GM20431 (cell line): Measurements from ENCODE around the gene KRTAP3-3.
"Not testable (repeated sequence)": the region's sequence is repeated elsewhere in the genome, so short reads cannot be mapped to it uniquely, and the experiment has no call there.

Experiments used
- in situ Hi-C: fragments of 300-500 bp; cut with MseI, MboI; formaldehyde crosslinking; loops from one replicate; pipeline ENCODE4 v1.15.0; 2020; ENCODE audit warnings: low sequenced_read_pairs; ENCODE audit not compliant: unreplicated experiment

The KRTAP3-3 gene

DNA sequence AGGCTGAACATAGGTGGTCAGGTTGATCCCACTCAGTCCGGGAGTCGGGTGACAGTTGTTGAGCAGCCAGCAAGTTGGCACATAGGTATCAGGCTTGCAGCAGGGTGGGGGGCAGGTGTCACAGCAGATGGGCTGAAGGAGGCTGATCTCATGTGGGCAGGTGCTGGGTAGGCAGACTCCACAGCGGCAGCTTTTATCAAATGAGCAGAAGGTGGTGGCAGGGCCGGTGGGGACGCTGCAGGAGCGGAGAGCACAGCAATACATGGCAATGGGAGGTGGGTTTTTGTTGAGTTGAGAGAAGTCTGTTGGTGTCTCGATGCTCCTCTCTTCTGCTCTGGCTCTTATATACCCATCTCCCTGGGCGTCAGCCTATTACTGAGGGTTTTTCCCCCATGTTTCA is 14.8 kb upstream of the KRTAP3-3 start, which contains the start of gene KRTAP3-1:
KRTAP3-1 (minus strand) TSS at position 318 of the 400 bp plus-strand sequence; CDS start at position 264, 54 bp downstream.
- in situ Hi-C loops = no loop called here

DNA sequence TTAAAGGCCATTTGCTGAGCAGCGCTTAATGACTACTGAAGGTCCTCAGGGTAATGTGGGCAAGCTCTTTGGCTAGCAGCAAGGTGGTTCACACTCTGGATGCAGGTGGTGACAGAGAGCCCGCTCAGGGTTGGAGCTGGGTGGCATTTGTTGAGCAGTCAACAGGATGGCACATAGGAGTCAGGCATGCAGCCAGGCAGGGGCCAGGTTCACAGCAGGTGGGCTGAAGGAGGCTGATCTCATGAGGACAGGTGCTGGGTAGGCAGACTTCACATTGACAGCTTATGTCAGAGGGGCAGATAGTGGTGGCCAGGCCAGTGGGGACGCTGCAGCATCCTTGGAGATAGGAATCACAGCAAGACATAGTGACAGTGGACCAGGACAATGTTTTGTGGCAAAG is 10.4 kb upstream of the KRTAP3-3 start:
- in situ Hi-C loops = no loop called here

DNA sequence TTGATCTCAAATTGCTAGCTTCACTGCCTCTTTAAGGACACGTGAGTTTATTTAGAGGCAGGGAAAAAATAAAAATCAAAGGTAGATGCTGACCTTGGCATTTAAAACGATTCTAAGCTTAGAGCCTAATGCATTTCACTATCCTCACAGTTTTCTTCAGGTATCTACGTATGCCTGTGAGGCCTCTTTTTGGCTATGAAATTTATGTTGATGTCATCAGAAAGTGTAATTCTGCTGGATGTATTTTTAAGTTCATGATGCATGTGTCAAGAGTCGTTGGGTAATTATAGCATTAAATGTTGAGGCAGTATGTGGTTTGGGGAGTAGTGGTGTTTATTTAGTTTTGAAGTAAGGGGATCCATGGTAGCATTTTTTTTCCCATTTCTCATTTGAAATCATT is 10.0 kb upstream of the KRTAP3-3 start:
- in situ Hi-C loops = no loop called here

DNA sequence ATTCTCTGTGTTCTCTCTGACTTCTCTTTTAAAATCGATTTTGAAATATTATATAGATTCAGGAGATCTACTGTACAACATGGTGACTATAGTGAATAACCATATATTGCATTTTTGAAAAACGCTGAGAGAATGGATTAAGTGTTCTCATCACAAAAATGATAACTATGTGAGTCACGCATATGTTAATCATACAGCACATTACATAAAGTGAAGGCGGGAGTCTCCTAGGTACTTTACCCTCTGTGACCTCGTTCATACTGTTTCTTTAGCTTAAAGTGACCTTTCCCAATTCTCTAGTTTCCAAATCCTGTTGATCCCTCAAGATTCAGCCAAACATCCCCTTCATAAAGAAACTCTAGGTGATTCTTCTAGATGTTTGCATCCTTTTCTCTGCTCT is 8.8 kb upstream of the KRTAP3-3 start:
- in situ Hi-C loops = no loop called here

DNA sequence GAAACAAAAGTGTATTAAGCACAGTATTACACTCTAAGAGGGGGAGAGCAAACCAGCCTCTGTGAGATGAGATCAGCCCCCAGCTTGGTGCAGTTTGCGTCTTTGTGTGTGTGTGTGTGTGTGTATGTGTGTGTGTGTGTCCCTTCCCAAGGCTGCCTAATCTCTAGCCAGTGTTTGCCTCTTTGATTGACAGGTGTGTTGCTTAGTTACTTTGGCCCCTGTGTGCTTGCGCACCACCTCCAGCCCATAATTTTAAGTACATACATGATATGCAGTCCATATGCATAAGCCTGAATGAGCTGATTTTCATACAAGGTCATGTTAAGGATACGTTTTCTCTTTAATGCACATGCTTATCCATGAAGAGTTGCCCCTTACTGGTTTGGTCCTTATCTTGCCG is 7.8 kb upstream of the KRTAP3-3 start:
- in situ Hi-C loops = no loop called here

DNA sequence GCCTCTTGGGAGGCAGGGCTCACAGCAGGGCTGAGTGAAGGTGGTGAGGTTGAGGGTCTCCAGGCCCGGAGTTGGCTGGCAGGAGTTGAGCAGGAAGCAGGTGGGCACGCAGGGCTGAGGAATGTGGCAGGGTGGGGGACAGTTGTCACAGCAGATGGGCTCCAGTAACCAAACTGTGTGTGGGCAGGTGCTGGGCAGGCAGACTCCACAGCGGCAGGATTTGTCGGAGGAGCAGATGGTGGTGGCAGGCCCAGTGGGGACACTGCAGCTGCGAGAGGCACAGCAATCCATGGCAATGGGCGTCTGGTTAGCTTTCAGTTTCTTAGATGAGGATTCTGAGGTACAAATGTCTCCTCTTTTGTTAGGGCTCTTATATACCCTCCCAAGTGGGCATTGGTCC is 5.6 kb upstream of the KRTAP3-3 start, which contains the start of gene KRTAP3-2:
KRTAP3-2 (minus strand) TSS at position 344 of the 400 bp plus-strand sequence; CDS start at position 291, 53 bp downstream.
- in situ Hi-C loops = not testable (repeated sequence)

DNA sequence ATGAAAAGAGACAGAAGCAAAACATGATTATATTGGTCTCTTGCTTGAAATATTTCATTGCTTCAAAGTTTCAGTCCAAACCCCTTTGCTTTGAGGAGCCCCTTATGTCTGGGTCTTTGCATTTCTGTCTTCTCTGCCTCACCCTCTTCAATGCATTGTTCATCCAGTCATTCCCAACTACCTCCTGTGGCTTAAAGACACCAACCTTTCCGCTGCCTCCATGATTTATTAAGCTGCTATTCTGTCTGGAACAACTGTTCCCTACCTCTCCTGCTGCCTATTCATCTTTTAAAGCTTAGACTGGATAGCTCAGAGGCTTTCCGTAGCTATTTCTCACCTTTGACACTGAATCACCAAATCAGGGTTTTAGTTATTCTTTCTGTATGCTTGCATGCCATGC is 3.4 kb upstream of the KRTAP3-3 start:
- in situ Hi-C loops = no loop called here

DNA sequence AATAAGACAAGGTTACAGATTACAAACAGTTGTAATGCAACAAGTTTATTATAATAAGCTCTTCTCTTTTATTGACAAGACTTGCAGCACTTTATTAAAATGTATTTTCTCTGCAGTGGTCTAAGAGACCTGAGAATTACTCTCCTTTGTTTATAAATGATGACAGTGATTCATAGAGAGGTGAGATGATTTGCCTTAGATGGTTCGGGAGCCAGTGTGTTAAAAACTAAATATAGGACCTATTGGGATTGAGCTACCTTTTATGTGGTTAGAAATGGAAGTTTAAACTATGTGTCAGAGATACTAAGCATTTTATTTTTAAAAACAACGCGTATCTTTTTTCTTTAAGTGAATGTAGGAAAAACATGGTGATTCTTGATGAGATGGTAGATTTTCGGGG is 2.9 kb upstream of the KRTAP3-3 start:
- in situ Hi-C loops = no loop called here

DNA sequence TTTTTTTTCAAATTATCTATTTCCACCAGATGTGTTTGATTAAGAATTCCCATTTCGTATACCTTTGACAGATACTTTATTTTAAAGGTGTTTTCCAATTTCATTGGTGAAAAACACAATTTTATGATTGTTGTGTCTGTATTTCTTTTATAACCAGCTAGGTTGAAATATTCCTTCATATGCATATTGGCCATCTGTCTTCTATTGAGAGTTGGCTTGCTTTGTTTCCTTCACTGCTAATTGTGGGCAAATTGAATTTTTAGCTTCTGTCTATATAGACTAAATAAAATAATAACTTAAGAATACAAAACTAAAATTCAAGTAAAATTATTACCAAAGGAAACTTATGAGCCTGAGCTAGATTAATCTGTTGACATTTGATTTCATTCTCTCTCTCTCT is 1.2 kb upstream of the KRTAP3-3 start:
- in situ Hi-C loops = no loop called here

DNA sequence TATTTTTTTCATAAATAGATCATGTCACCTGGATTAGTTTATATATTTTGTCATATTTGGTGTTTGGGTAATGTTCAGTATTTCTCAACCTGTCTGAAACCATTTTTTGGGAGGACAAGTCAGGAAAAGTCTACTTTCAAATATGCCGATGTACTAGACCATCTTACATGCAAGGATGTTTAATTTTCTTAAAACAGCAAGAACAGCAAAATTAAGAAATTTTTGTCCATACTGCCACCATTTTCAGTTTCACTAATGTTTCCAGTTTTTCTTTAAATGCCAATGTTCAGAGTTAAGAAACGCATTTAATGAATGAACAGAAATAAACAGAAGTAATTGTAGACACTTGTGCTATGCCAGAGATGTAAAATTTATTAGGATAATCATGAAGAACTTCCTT is 880 bp downstream of the KRTAP3-3 start:
- in situ Hi-C loops = no loop called here

DNA sequence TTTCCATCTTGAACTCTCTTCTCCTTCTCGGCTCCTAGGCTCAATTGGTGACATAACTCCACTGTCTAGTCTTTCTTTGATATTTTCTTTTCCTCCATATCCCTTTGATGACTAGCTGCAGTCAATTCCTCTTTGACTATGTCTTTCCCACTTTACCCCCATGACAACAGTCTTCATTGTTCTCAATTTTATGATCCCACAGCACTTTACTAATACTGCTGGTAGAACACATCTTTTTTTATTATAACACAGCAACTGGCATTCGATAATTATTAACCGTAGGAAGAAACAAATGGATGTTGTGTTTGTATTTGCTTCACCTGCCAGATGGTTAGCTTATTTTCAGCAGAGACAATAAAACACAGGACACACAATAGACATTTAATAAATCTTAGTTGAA is 1.3 kb downstream of the KRTAP3-3 start:
- in situ Hi-C loops = no loop called here

DNA sequence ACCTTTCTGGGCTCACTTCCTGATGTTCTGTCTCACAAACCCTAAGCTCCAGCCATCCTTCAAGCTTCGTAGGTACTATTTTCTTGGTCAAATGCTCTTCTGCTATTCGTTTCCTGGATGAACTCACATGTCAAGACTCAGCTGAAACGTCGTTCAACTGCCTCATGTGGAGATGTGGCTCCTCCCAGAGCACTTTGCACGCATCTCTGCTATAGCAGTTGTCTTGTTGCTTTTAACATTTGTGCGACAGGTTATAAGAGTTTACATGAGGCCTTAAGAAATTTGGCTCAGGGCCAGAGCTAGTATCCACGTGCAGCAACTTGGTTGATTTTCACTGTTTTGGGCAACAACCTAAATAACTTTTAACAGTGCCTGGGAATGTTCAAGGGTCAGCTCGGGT is 7.0 kb downstream of the KRTAP3-3 start:
- in situ Hi-C loops = no loop called here

DNA sequence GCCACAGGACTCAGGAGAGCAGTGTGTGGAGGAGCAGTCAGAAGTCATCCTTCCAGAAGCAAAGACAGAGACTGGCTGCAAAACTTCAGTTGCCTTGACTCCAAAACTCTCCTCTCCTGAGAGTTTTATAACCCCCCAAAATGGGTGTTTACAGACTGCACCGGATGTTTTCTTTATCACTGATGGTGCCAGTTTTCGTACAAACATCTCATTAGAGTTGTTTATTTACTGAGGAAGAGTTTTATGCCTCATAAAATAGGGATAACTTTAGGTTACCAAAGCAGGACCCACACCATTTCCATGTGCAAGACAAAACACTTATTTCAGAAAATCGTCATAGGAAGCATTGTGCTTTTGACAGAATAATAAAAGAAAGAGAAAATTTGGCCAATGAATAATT is 9.7 kb downstream of the KRTAP3-3 start, which contains the start of gene KRT40:
KRT40 (minus strand) TSS at position 101 of the 400 bp plus-strand sequence; CDS start at position 48, 53 bp downstream.
- in situ Hi-C loops = no loop called here

DNA sequence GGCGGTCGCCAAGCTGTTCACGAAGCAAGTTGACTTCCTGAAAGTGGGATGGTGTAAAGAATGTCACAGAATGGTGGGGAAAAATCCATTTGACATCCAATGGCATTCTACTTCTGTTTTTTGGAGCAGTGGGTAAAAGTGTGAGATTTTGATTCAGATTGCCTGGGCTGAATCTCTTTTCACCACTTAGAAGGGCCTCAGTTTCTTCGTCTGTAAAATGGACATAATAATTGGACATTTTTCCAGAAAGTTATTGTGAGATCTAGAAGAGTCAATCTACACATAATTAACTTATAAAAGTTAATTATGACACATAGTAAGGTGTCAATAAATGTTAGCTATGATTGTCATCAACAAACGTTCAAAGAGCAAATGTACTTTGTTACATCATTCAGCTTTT is 12.8 kb downstream of the KRTAP3-3 start:
- in situ Hi-C loops = no loop called here

DNA sequence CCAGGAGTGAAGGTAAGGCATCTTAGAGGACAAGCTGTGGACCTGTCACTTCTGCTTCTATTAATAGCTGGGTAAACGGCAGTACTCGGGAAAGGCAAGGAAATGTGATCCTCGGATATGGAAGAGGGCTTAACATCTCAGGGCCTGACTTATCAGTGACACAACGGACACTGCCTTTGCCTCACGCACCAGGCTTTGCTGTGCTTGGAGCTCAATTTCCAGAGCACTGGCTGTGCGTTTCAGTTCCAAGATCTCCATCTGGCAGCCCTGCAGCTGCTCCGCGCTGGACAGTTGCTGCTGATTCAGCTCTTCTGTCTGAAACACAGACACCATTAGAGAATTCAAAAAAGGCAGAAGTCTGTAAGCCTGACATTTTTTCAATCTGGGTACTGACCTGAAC is 13.4 kb downstream of the KRTAP3-3 start:
- in situ Hi-C loops = no loop called here

DNA sequence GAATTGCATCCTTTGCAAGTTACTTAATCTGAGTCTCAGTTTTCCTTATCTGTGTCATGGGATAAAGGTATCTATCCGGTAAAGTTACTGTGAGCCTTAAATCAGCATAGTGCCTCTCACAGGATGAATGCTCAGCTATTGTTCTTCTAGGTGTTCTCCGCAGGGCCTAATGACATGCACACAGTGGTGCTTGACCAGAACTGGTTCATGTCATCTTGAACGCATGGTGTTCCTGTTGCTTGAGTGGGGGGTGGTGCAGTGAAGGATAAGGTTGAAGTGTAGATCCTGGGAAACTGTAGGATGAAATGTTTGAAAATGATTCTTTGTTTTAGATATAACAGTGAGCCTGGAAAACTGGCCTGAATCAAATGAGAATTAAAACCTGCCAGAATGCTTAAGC is 13.8 kb downstream of the KRTAP3-3 start:
- in situ Hi-C loops = no loop called here

DNA sequence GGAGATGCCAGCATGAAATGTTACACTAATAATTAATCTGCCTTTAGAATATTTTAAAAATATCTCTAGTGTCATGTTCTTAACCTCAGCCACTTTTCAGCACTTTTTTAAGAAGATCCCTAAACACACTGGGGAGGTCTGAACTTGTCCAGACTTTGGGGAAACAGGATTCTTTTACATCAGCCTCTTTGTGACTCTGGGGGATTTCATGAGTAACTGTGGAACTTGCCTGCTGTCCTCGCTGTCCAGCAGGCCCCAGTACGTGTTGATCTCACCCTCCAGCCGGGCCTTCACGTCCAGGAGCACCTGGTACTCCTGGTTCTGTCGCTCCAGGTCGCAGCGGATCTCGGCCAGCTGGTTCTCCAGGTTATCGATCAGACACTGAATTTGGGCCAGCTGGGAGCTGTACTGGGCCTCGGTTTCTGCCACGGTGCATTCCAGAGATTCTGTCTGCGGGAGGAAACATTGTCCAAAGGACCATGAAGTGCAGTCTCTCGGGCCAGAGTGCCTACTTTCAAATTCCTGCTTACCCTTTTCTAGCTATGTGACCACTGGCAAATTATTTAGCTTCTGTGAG is 15.3 kb downstream of the KRTAP3-3 start:
- in situ Hi-C loops = no loop called here

DNA sequence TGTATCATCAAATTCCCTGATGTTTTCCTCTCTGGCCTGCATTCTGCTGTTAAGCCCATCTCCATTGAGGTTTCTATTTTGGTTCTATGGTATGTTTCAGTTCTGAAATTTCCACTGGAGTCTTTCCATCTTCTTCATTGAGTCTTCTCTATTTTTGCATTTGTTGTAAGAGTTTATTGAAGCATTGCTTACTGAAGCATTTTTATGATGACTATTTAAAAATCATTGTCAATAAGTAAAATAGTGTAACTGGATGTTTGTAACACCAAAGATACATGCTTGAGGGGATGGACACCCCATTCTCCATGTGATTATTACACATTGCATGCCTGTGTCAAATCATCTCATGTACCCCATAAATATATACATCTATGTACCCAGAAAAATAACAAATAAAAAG is 18.4 kb downstream of the KRTAP3-3 start:
- in situ Hi-C loops = no loop called here

DNA sequence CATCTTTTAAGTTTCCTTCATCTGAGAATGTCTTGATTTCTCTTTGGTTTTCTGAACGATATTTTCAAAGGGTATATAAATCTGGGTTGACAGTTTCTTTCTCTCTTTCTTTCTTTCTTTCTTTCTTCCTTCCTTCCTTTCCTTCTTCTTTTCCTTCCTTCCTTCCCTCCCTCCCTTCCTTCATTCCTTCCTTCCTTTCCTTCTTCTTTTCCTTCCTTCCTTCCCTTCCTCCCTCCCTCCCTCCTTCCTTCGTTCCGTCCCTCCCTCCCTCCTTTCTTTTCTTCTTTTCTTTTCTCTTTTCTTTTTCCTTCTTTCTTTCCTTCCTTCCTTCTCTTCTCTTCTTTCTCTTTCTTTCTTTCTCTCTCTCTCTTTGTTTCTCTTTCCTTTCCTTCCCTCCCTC is 19.6 kb downstream of the KRTAP3-3 start:
- in situ Hi-C loops = no loop called here

DNA sequence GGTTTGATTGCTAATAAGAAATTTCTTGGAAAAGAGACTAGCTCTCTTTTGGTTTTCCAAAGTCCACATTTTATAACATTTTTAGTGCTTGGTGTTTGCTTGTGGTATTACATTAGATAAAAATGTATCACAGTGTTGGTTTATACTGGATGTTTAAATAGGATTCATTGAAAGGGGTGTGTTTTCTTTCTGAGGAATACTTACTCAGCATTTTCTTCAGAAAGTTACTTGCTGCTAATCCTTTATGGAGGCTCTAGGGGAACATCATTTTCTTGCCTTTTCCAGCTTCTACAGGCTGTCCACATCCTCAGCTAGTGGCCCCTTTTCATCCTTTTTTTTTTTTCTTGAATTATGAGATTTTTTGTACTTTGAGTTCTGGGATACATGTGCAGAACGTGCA is 26.4 kb downstream of the KRTAP3-3 start:
- in situ Hi-C loops = no loop called here

DNA sequence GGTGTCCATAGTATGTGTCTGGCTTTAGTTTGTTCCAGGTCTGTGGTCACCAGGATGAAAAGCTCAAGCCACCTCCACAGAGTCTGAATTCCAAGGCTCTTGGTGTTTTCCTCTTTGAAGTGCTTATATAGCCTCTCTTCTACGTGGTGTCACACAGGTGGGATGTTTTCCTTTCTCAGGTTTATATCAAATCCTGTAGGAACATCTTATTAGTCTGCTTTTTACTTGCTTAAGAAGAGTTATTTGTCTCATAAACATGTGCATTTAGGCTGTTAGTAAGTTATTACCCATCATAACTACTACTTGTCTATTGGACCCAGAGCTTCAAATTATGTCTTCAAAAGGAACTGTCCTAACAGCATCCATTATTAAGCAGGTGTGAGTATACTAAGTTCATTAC is 27.1 kb downstream of the KRTAP3-3 start, which contains the start of gene KRT39:
KRT39 (minus strand) TSS at position 101 of the 400 bp plus-strand sequence; CDS start at position 9, 92 bp downstream.
- in situ Hi-C loops = no loop called here

DNA sequence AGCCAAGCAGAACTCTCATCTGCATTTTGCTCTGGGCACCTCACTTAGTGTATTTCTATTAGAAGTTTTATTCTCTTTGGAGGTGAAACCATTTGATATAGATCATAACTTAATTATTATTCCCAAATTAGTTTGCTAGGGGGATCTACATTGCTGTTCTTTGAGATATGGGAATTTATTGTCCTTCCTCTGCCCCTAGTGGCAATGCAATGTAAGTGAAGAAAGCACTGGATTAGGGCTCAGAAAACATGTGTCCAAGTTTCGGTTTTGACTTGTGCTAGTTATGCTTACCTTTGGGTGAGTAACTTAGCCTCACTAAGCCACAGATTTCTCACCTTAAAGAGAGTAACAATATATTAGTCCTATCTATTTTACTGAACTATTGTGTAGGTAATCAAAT is 30.1 kb downstream of the KRTAP3-3 start:
- in situ Hi-C loops = no loop called here
